HG03280 (cell line): Measurements from ENCODE around the gene NUCB1.
"Not testable (repeated sequence)": the region's sequence is repeated elsewhere in the genome, so short reads cannot be mapped to it uniquely, and the experiment has no call there.

ENCODE experiments used
- ATAC-seq: cut with Tn5 transposase; IDR thresholded peaks from one replicate; pipeline ENCODE4 v1.9.1; 2021; ENCODE audit warnings: mild to moderate bottlenecking, moderate library complexity; ENCODE audit not compliant: unreplicated experiment

NUCB1 gene

GRCh38 chr19:48899781-48900476 is at the start of gene NUCB1:
NUCB1 (plus strand) TSS chr19:48900312; CDS start chr19:48900797, 485 bp downstream.
- peak; percentile 88 for ATAC-seq

- ATAC-seq, result no peak
Measured at GRCh38 chr19:48852292-48852691, 47.8 kb upstream of the NUCB1 start.

- ATAC-seq, result no peak
Measured at GRCh38 chr19:48853483-48853882, 46.6 kb upstream of the NUCB1 start.

- ATAC-seq, result no peak
Measured at GRCh38 chr19:48854103-48854502, 46.0 kb upstream of the NUCB1 start.

- ATAC-seq, result no peak
Measured at GRCh38 chr19:48856921-48857320, 43.2 kb upstream of the NUCB1 start.

- peak; percentile 56 for ATAC-seq
Measured at GRCh38 chr19:48858984-48859710, 41.0 kb upstream of the NUCB1 start.

- ATAC-seq, result peak; percentile 76
Measured at GRCh38 chr19:48859711-48860572, 40.2 kb upstream of the NUCB1 start.

GRCh38 chr19:48861313-48861712 is 38.8 kb upstream of the NUCB1 start:
- no peak for ATAC-seq

GRCh38 chr19:48862827-48863226 is 37.3 kb upstream of the NUCB1 start:
- no peak for ATAC-seq

- no peak for ATAC-seq
Measured at GRCh38 chr19:48866692-48867091, 33.4 kb upstream of the NUCB1 start.

GRCh38 chr19:48867123-48867745 is 32.9 kb upstream of the NUCB1 start:
- no peak for ATAC-seq

GRCh38 chr19:48867746-48868113 is 32.4 kb upstream of the NUCB1 start:
- ATAC-seq, result no peak

GRCh38 chr19:48868114-48868886 is 31.8 kb upstream of the NUCB1 start, which contains the start of gene PLEKHA4:
PLEKHA4 (minus strand) TSS chr19:48868617; CDS start chr19:48867620, 997 bp downstream.
- no peak for ATAC-seq

- no peak for ATAC-seq
Measured at GRCh38 chr19:48870048-48870447, 30.1 kb upstream of the NUCB1 start.

GRCh38 chr19:48871471-48872181 is 28.5 kb upstream of the NUCB1 start:
- ATAC-seq, result not testable (repeated sequence)

- ATAC-seq, result peak; percentile 43
Measured at GRCh38 chr19:48872182-48872883, 27.8 kb upstream of the NUCB1 start, which contains the start of gene PPP1R15A. PPP1R15A (plus strand) TSS chr19:48872421; CDS start chr19:48873234, 813 bp downstream.

- no peak for ATAC-seq
Measured at GRCh38 chr19:48872884-48873475, 27.1 kb upstream of the NUCB1 start.
